Left lung (tissue), 10 donors: Measurements from ENCODE around the gene ATRNL1. TPM values are rescaled to one million over a fixed set of nuclear protein-coding genes. Genes with fewer than 3 reads are reported as not detected.

Experiments used
- ATAC-seq: fragments of 200-7000 bp; cut with Tn5 transposase; one replicate; pipeline ENCODE4 v1.9.1; 2020; ENCODE audit warnings: moderate library complexity
- DNase-seq, 4 donors: peaks; one replicate each; pipeline ENCODE4 v3.0.0-alpha.2; 2013 to 2020
- H3K27ac ChIP-seq, 2 donors: fragments of 200-600 bp; sonication (generic) in 1 of 2; one replicate each; pipeline versions ENCODE4 v1.5.0 to v1.8.0; 2020 to 2021
- H3K27me3 ChIP-seq, 2 donors: fragments of 200-600 bp; sonication (generic) in 1 of 2; one replicate each; pipeline versions ENCODE4 v1.5.0 to v1.8.0; 2020 to 2021
- H3K36me3 ChIP-seq, 2 donors: fragments of 200-600 bp; sonication (generic) in 1 of 2; one replicate each; pipeline versions ENCODE4 v1.5.0 to v1.8.0; 2020 to 2021
- H3K4me1 ChIP-seq, 2 donors: fragments of 200-600 bp; one replicate each; pipeline ENCODE4 v1.8.0; 2021
- H3K4me3 ChIP-seq, 2 donors: fragments of 200-600 bp; sonication (generic) in 1 of 2; one replicate each; pipeline versions ENCODE4 v1.5.0 to v1.8.0; 2020 to 2021; ENCODE audit warnings: mild to moderate bottlenecking in 1 of 2
- H3K9me3 ChIP-seq, 2 donors: fragments of 200-600 bp; sonication (generic) in 1 of 2; one replicate each; pipeline versions ENCODE4 v1.5.0 to v1.8.0; 2020 to 2021
- CTCF ChIP-seq, 2 donors: fragments of 200-600 bp; sonication (generic) in 1 of 2; IDR thresholded peaks; one replicate each; pipeline versions ENCODE4 v1.5.0 to v1.8.0; 2021; ENCODE audit warnings: antibody characterized with exemption in 2 of 2
- intact Hi-C, 2 donors: fragments of 100-400 bp; cut with DNase I; formaldehyde crosslinking; loops; one replicate each; pipeline versions ENCODE4 v1.11.2 to v1.14.2; 2022
- polyA plus RNA-seq, 6 donors: library from polyadenylated mRNA; unstranded; fragments of 120-200 nt; gene quantifications; one replicate each; pipeline ENCODE4 v1.2.1, GENCODE V29; 2013; ENCODE audit not compliant: insufficient read length in 6 of 6
- total RNA-seq, 2 donors: library from RNA; stranded (reverse); fragmentation: NEBNext Ultra II Directional; extraction: Animal tissue kit (Norgen Biotek cat#: 25700); gene quantifications; one replicate each; pipeline ENCODE4 v1.2.1, GENCODE V29; 2021
- donor health status: DM: no; HTN: yes; CAD: no.
- donor health status: DM: no; HTN: no; CAD: no.

ATRNL1 gene
- total and polyA plus RNA-seq, 8 donors: 0.26 to 6.7 (median 5.1) TPM

- TF ChIP-seq CTCF (IDR thresholded peaks at IDR 0.05): no peak
- Histone ChIP-seq H3K27me3 (no peaks in the 10 kb centered on the region), H3K27ac (no peak overlapping the region), H3K36me3 (no peaks in the 10 kb centered on the region), H3K4me3 (no peak overlapping the region), H3K4me1 (no peaks in the 10 kb centered on the region), H3K9me3 (no peaks in the 10 kb centered on the region)
- ATAC-seq (no peak), DNase-seq (no peak)
- intact Hi-C loops: no loop called here
These were observed 617.0 kb downstream of the ATRNL1 start for GRCh38 chr10:115710136-115710535.

GRCh38 chr10:115711306-115711705 lies 618.1 kb downstream of the ATRNL1 start:
- H3K4me3 ChIP-seq: no peak overlapping the region
- no peak for TF ChIP-seq CTCF (IDR thresholded peaks at IDR 0.05)
- ATAC-seq: no peak

GRCh38 chr10:115720121-115720520 lies 627.0 kb downstream of the ATRNL1 start:
- no peak for ATAC-seq
- TF ChIP-seq CTCF (IDR thresholded peaks at IDR 0.05): no peak
- no peaks in the 10 kb centered on the region for H3K4me1 ChIP-seq
- no peaks in the 10 kb centered on the region for H3K9me3 ChIP-seq
- no peaks in the 10 kb centered on the region for H3K27me3 ChIP-seq
- H3K27ac ChIP-seq: no peak overlapping the region
- no peak for DNase-seq
- intact Hi-C loops: no loop called here
- no peaks in the 10 kb centered on the region for H3K36me3 ChIP-seq
- H3K4me3 ChIP-seq: no peak overlapping the region

More at GRCh38 chr10:115711306-115711705, 618.1 kb downstream of the ATRNL1 start:
- Histone ChIP-seq H3K27ac (no peak overlapping the region), H3K36me3 (no peaks in the 10 kb centered on the region), H3K9me3 (no peaks in the 10 kb centered on the region), H3K27me3 (no peaks in the 10 kb centered on the region), H3K4me1 (no peaks in the 10 kb centered on the region)
- intact Hi-C loops: no loop called here
- DNase-seq: no peak

GRCh38 chr10:115727129-115727528 lies 634.0 kb downstream of the ATRNL1 start:
- H3K27ac ChIP-seq: no peak overlapping the region
- H3K4me1 ChIP-seq: no peaks in the 10 kb centered on the region
- no peak for ATAC-seq
- H3K36me3 ChIP-seq: no peaks in the 10 kb centered on the region
- intact Hi-C loops: no loop called here
- H3K9me3 ChIP-seq: no peaks in the 10 kb centered on the region
- no peak for TF ChIP-seq CTCF (IDR thresholded peaks at IDR 0.05)
- no peak overlapping the region for H3K4me3 ChIP-seq
- DNase-seq: no peak
- no peaks in the 10 kb centered on the region for H3K27me3 ChIP-seq

GRCh38 chr10:115744089-115744488 lies 650.9 kb downstream of the ATRNL1 start:
- H3K27me3 ChIP-seq: no peaks in the 10 kb centered on the region
- no peak for ATAC-seq

More at GRCh38 chr10:115744089-115744488, 650.9 kb downstream of the ATRNL1 start:
- Histone ChIP-seq H3K27ac (no peak overlapping the region), H3K36me3 (no peaks in the 10 kb centered on the region), H3K4me3 (no peak overlapping the region), H3K9me3 (no peaks in the 10 kb centered on the region), H3K4me1 (no peaks in the 10 kb centered on the region)
- no peak for TF ChIP-seq CTCF (IDR thresholded peaks at IDR 0.05)
- intact Hi-C loops: no loop called here
- no peak for DNase-seq
